Measurements from ENCODE around the gene WDR73.

DNA sequence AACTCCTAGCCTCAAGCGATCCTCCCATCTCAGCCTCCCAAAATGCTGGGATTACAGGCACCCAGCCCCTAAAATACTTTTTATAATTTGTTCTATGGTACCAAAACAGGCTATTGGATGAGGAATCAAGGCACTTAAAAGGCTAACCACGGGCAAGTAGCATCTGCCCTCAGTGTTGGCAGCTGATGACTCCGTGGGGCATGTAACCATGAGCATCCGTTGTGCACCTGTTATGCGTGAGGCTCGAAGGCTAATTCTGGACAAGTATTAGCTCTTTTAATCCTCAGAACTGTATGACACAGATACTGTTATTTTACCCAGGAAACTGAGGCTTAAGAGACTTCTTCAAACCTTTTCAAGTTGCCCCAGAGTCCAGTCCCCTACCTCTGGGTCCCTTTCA, 10.2 kb downstream of the WDR73 start:
- no peak for TF ChIP-seq POLR2AphosphoS5 (IDR thresholded peaks at IDR 0.05)
- no peak for TF ChIP-seq POLR2A (IDR thresholded peaks at IDR 0.05; ENCODE audit: low read depth)
- TF ChIP-seq, protein P1, sequence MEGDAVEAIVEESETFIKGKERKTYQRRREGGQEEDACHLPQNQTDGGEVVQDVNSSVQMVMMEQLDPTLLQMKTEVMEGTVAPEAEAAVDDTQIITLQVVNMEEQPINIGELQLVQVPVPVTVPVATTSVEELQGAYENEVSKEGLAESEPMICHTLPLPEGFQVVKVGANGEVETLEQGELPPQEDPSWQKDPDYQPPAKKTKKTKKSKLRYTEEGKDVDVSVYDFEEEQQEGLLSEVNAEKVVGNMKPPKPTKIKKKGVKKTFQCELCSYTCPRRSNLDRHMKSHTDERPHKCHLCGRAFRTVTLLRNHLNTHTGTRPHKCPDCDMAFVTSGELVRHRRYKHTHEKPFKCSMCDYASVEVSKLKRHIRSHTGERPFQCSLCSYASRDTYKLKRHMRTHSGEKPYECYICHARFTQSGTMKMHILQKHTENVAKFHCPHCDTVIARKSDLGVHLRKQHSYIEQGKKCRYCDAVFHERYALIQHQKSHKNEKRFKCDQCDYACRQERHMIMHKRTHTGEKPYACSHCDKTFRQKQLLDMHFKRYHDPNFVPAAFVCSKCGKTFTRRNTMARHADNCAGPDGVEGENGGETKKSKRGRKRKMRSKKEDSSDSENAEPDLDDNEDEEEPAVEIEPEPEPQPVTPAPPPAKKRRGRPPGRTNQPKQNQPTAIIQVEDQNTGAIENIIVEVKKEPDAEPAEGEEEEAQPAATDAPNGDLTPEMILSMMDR (IDR thresholded peaks at IDR 0.05) = no peak
- no peak for TF ChIP-seq EP300 (IDR thresholded peaks at IDR 0.05)

All from esophagus muscularis mucosa (tissue), 4 donors.